Measurements from ENCODE around the gene SFN.

GRCh38 chr1:26855636-26856035 is 7.3 kb upstream of the SFN start:
- TF ChIP-seq CTCF (IDR thresholded peaks at IDR 0.05) (no peak), POLR2A (IDR thresholded peaks at IDR 0.05) (no peak)

All from testis (tissue), 2 donors.